ENCODE results near the gene PCNT. TPM values are rescaled to one million over a fixed set of nuclear protein-coding genes. Genes with fewer than 3 reads are reported as not detected.

PCNT gene
- total RNA-seq, 1 experiment from 2014 or later = 38.4 TPM

DNA sequence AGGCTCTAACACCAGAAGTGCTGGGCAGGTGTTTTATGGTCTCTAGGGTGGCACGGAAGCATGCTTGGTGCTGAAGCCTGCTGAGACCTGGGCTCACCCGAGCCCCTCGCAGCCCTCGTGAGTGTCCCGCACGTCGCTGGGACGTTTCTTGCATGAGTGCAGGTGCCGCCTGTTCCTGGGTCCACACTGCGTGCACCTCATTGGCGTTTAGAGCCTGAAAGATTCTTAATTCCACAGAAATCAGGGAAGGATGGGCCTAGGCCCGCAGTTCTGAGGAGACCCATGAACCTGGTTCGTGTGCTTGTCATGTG, 91.0 kb downstream of the PCNT start:
- no peaks in the 10 kb centered on the region for H3K9me3 Mint-ChIP-seq (ENCODE audit: unreplicated experiment)
- no peak overlapping the region for H3K27ac Mint-ChIP-seq (ENCODE audit: unreplicated experiment)
- ChIA-PET POLR2A (no interaction called here), CTCF (no interaction called here)
- no peaks in the 10 kb centered on the region for H3K27me3 Mint-ChIP-seq (ENCODE audit: insufficient read depth, unreplicated experiment)
- Histone ChIP-seq H3K4me1 (no peaks in the 10 kb centered on the region), H3K4me3 (ENCODE audit: low read depth, low read length) (no peak overlapping the region), H3K36me3 (ENCODE audit: control insufficient read depth, insufficient read depth, low read length) (no peaks in the 10 kb centered on the region), H3K27me3 (replicated peaks; ENCODE audit: control insufficient read depth, insufficient read depth, low read length) (no peaks in the 10 kb centered on the region), H3K9me3 (no peaks in the 10 kb centered on the region)
- no peak overlapping the region for H3K4me3 Mint-ChIP-seq (ENCODE audit: unreplicated experiment)
- no TSS peak for BruUV-seq (replicated peaks)
- peaks cover 43% of the 10 kb centered on the region for H3K36me3 Mint-ChIP-seq (ENCODE audit: insufficient read depth, unreplicated experiment)
- no peaks in the 10 kb centered on the region for H3K4me1 Mint-ChIP-seq (ENCODE audit: low read depth, unreplicated experiment)
- DNase-seq = no peak
- TF ChIP-seq, protein P1, sequence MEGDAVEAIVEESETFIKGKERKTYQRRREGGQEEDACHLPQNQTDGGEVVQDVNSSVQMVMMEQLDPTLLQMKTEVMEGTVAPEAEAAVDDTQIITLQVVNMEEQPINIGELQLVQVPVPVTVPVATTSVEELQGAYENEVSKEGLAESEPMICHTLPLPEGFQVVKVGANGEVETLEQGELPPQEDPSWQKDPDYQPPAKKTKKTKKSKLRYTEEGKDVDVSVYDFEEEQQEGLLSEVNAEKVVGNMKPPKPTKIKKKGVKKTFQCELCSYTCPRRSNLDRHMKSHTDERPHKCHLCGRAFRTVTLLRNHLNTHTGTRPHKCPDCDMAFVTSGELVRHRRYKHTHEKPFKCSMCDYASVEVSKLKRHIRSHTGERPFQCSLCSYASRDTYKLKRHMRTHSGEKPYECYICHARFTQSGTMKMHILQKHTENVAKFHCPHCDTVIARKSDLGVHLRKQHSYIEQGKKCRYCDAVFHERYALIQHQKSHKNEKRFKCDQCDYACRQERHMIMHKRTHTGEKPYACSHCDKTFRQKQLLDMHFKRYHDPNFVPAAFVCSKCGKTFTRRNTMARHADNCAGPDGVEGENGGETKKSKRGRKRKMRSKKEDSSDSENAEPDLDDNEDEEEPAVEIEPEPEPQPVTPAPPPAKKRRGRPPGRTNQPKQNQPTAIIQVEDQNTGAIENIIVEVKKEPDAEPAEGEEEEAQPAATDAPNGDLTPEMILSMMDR (IDR thresholded peaks at IDR 0.05; ENCODE audit: insufficient read depth in 1 of 2, low read depth in 1 of 2, low read length in 1 of 2, severe bottlenecking in 1 of 2, unreplicated experiment in 1 of 2) = no peak
- intact Hi-C loops (cut with micrococcal nuclease; ENCODE audit: unreplicated experiment) = no loop called here

DNA sequence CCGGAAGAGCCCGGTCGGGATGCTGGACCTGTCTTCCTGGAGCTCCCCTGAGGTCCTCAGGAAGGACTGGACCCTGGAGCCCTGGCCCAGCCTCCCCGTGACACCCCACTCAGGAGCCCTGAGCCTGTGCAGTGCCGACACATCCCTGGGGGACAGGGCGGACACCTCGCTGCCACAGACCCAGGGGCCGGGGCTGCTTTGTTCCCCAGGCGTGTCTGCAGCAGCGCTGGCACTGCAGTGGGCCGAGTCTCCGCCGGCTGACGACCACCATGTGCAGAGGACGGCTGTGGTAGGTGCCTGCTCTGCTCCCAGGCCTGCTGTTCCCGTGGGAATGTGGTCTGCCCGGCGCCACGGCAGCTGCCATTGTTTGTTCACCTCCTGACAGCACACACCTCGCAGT, 92.6 kb downstream of the PCNT start:
- Histone ChIP-seq H3K4me1 (no peaks in the 10 kb centered on the region), H3K9me3 (no peaks in the 10 kb centered on the region), H3K36me3 (ENCODE audit: control insufficient read depth, insufficient read depth, low read length) (no peaks in the 10 kb centered on the region), H3K4me3 (ENCODE audit: low read depth, low read length) (no peak overlapping the region), H3K27me3 (replicated peaks; ENCODE audit: control insufficient read depth, insufficient read depth, low read length) (no peaks in the 10 kb centered on the region)
- H3K4me3 Mint-ChIP-seq (ENCODE audit: unreplicated experiment) = no peak overlapping the region
- H3K27me3 Mint-ChIP-seq (ENCODE audit: insufficient read depth, unreplicated experiment) = no peaks in the 10 kb centered on the region
- H3K9me3 Mint-ChIP-seq (ENCODE audit: unreplicated experiment) = no peaks in the 10 kb centered on the region
- no peaks in the 10 kb centered on the region for H3K4me1 Mint-ChIP-seq (ENCODE audit: low read depth, unreplicated experiment)
- CTCF ChIA-PET = no interaction called here
- TF ChIP-seq, protein P1 (IDR thresholded peaks at IDR 0.05; ENCODE audit: insufficient read depth in 1 of 2, low read depth in 1 of 2, low read length in 1 of 2, severe bottlenecking in 1 of 2, unreplicated experiment in 1 of 2) = no peak
- peaks cover 42% of the 10 kb centered on the region for H3K36me3 Mint-ChIP-seq (ENCODE audit: insufficient read depth, unreplicated experiment)
- intact Hi-C loops (cut with micrococcal nuclease; ENCODE audit: unreplicated experiment) = no loop called here
- DNase-seq = no peak
- POLR2A ChIA-PET = no interaction called here
- no TSS peak for BruUV-seq (replicated peaks)
- H3K27ac Mint-ChIP-seq (ENCODE audit: unreplicated experiment) = no peak overlapping the region

DNA sequence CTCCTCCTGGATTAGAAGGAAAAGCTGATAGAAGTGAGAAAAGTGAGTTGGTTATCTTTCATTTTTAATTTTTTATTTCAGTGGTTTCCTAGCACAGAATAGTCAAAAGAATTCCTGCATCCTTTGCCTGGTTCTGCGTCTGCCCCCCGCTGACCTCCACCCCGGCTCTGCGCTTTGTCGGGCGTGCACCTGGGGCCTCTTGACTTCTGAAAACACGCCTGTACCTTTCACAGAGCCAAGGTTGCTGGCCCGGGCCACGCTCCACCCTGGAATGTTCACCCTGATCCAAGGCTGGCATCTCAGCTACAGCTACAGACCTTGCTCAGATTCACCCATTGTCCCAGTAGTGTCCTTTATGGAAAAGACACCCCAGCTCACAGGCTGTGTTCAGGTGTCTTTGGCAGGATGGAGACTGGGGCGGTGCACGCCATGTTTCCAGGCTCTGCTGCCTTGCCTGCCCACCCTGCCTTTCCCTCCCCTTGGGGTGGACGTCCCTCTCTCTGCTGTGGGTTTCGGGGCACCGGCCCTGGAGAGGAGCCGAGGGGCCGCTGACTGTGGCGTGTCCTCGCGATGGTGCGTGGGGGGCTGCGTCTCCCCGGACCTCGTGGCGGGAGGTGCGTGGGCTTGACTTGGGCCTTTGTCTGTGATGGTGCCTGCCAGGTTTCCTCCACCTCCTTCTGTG, 94.5 kb downstream of the PCNT start:
- intact Hi-C loops (cut with micrococcal nuclease; ENCODE audit: unreplicated experiment) = no loop called here
- Mint-ChIP-seq H3K27ac (ENCODE audit: unreplicated experiment) (no peak overlapping the region), H3K4me1 (ENCODE audit: low read depth, unreplicated experiment) (no peaks in the 10 kb centered on the region), H3K4me3 (ENCODE audit: unreplicated experiment) (no peak overlapping the region), H3K36me3 (ENCODE audit: insufficient read depth, unreplicated experiment) (peaks cover 46% of the 10 kb centered on the region), H3K27me3 (ENCODE audit: insufficient read depth, unreplicated experiment) (no peaks in the 10 kb centered on the region), H3K9me3 (ENCODE audit: unreplicated experiment) (no peaks in the 10 kb centered on the region)
- Histone ChIP-seq H3K27me3 (replicated peaks; ENCODE audit: control insufficient read depth, insufficient read depth, low read length) (no peaks in the 10 kb centered on the region), H3K9me3 (no peaks in the 10 kb centered on the region), H3K36me3 (ENCODE audit: control insufficient read depth, insufficient read depth, low read length) (no peaks in the 10 kb centered on the region), H3K4me3 (ENCODE audit: low read depth, low read length) (no peak overlapping the region), H3K4me1 (no peaks in the 10 kb centered on the region)
- no peak for DNase-seq
- POLR2A ChIA-PET = no interaction called here
- CTCF ChIA-PET = no interaction called here
- BruUV-seq (replicated peaks) = no TSS peak
- TF ChIP-seq, protein P1 (IDR thresholded peaks at IDR 0.05; ENCODE audit: insufficient read depth in 1 of 2, low read depth in 1 of 2, low read length in 1 of 2, severe bottlenecking in 1 of 2, unreplicated experiment in 1 of 2) = no peak
